K562 treated with DMSO at 1 percent for 48 hours (cell line): ENCODE data around the gene EIF4G3. TPM values are rescaled to one million over a fixed set of nuclear protein-coding genes. Genes with fewer than 3 reads are reported as not detected.

Source experiments
- total RNA-seq: library from RNA; unstranded; fragments of 300-600 nt; gene quantifications from 2 replicates; pipeline ENCODE4 v1.2.3, GENCODE V29; 2022; ENCODE audit warnings: low replicate concordance; ENCODE audit errors: extremely low read depth

The EIF4G3 gene, protein sequence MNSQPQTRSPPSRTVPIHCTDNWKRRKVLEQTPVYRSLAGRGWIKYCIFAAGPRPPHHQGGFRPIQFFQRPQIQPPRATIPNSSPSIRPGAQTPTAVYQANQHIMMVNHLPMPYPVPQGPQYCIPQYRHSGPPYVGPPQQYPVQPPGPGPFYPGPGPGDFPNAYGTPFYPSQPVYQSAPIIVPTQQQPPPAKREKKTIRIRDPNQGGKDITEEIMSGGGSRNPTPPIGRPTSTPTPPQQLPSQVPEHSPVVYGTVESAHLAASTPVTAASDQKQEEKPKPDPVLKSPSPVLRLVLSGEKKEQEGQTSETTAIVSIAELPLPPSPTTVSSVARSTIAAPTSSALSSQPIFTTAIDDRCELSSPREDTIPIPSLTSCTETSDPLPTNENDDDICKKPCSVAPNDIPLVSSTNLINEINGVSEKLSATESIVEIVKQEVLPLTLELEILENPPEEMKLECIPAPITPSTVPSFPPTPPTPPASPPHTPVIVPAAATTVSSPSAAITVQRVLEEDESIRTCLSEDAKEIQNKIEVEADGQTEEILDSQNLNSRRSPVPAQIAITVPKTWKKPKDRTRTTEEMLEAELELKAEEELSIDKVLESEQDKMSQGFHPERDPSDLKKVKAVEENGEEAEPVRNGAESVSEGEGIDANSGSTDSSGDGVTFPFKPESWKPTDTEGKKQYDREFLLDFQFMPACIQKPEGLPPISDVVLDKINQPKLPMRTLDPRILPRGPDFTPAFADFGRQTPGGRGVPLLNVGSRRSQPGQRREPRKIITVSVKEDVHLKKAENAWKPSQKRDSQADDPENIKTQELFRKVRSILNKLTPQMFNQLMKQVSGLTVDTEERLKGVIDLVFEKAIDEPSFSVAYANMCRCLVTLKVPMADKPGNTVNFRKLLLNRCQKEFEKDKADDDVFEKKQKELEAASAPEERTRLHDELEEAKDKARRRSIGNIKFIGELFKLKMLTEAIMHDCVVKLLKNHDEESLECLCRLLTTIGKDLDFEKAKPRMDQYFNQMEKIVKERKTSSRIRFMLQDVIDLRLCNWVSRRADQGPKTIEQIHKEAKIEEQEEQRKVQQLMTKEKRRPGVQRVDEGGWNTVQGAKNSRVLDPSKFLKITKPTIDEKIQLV (N-terminal part only)
- 111 TPM in 1 of 2 replicates, not detected in the other for total RNA-seq

GRCh38 chr1:21176586-21177555, at the start of gene EIF4G3:
Gene EIF4G3 (minus strand): TSS chr1:21176897. CDS start chr1:21002742, 174,155 bp downstream.

DNA sequence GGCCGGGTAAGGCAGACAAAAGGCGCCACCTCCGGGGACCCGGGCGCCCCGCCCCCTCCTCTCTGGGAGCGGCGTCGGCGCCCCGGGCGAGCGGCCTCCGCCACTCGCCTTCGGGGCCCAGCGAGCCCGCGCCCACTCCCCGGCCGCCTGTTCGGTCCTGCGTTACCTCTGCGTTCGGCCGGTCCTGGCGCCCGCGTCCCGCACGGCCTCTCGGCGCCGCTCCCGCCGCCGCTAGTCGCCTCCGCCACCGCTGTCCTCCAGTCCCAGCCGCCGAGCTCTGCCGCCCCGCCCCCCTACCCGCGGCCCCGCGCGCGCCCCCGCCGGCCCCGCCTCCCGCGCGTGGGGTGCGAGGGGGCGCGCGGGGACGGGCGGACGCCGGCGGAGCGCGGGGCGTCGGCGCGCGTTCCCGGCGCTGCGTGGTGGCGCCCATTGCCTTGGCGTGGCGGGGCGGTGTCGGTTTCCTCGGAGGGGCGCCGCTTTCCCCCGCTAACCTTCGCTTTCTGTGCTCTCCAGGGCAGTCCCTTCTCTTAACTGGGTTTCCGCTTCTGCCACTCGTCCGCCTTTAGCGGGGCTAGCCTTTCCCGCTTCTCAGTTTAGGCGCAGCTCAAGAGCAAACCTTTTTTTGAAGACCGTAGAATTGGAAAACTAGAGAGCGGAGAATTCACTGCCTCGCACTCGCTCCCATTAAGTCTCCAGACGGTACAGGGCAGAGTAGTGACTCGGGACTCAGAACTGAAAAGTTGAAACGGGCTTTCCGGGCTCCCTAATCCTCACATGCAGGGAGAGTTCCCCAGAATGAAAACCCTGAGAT, 389.5 kb downstream of the EIF4G3 start, which contains the start of gene HP1BP3:
TSS of gene HP1BP3 (minus strand) at position 279 of the 811 bp plus-strand sequence. CDS start 6,867 bp downstream, outside the sequence.

Other genes with a start within 250 kb of the EIF4G3 start
- gene ECE1, start 113.6 kb upstream of the EIF4G3 start, total RNA-seq, result not detected in 2 replicates